Measurements from ENCODE around the gene ADGRG3.

DNA sequence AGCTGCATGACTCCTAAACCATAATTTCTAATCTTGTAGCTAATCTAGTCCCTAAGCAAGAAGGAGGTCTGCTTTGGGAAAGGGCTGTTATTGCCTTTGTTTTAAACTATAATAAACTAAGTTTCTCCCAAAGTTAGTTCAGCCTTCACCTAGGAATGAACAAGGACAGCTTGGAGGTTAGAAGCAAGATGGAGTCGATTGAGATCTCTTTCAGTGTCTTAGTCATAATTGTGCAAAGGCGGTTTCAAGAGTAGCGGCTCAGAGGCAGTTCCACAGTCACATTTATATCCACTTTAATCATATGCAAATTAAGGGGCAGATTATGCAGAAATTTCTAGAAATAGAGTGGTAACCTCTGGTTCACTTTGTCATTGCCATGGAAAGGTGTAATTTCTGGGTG, 43.9 kb downstream of the ADGRG3 start:
- TF ChIP-seq CTCF (conservative IDR thresholded peaks at IDR 0.05) (no peak), ZFX (IDR thresholded peaks at IDR 0.05) (no peak)
